ENCODE measurements around the gene MRPS34.

MRPS34 gene

DNA sequence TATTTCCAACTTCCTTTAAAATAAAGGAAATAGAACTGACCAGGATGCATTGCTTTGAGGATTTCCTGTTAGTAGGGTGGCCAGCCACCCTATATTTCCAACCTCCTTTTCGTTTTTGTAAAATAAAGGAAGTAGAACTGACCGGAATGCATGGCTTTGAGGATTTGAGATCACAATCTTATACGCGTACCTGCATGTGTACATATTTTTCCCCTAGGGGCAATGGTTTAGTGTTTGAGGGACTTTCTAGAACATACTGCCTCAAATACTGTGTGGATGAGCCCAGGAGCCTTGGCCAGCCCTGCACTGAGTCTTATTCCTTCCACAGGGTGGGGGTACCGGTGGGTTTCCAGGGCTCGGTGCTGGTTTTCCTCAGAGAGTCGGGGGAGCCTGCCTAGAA, 41.3 kb downstream of the MRPS34 start:
- H3K79me2 ChIP-seq = peaks cover 51% of the 10 kb centered on the region
- no peak overlapping the region for H3K9ac ChIP-seq
- H3K4me3 ChIP-seq (ENCODE audit: low read depth, low read length) = no peak overlapping the region
- no peaks in the 10 kb centered on the region for H3K4me1 ChIP-seq
- H3K4me2 ChIP-seq (ENCODE audit: low read length) = no peak overlapping the region
- no peaks in the 10 kb centered on the region for H3K36me3 ChIP-seq (ENCODE audit: control insufficient read depth, insufficient read depth, low read length)
- no peak overlapping the region for H2AFZ ChIP-seq
- H3K27ac ChIP-seq = no peak overlapping the region
- TF ChIP-seq, protein P1, sequence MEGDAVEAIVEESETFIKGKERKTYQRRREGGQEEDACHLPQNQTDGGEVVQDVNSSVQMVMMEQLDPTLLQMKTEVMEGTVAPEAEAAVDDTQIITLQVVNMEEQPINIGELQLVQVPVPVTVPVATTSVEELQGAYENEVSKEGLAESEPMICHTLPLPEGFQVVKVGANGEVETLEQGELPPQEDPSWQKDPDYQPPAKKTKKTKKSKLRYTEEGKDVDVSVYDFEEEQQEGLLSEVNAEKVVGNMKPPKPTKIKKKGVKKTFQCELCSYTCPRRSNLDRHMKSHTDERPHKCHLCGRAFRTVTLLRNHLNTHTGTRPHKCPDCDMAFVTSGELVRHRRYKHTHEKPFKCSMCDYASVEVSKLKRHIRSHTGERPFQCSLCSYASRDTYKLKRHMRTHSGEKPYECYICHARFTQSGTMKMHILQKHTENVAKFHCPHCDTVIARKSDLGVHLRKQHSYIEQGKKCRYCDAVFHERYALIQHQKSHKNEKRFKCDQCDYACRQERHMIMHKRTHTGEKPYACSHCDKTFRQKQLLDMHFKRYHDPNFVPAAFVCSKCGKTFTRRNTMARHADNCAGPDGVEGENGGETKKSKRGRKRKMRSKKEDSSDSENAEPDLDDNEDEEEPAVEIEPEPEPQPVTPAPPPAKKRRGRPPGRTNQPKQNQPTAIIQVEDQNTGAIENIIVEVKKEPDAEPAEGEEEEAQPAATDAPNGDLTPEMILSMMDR (IDR thresholded peaks at IDR 0.05) = no peak
- H3K27me3 ChIP-seq (ENCODE audit: control insufficient read depth, insufficient read depth, low read length) = no peaks in the 10 kb centered on the region
- no peaks in the 10 kb centered on the region for H3K9me3 ChIP-seq (ENCODE audit: control insufficient read depth, low read length)

GRCh38 chr16:1731073-1731472, 41.9 kb downstream of the MRPS34 start:
- no peak overlapping the region for H3K9ac ChIP-seq

GRCh38 chr16:1729445-1729844, 43.5 kb downstream of the MRPS34 start:
- Histone ChIP-seq H3K36me3 (ENCODE audit: control insufficient read depth, insufficient read depth, low read length) (no peaks in the 10 kb centered on the region), H3K4me1 (no peaks in the 10 kb centered on the region), H3K27ac (no peak overlapping the region), H3K4me2 (ENCODE audit: low read length) (no peak overlapping the region), H2AFZ (no peak overlapping the region), H3K9me3 (ENCODE audit: control insufficient read depth, low read length) (no peaks in the 10 kb centered on the region), H3K9ac (no peak overlapping the region), H3K4me3 (ENCODE audit: low read depth, low read length) (no peak overlapping the region), H3K27me3 (ENCODE audit: control insufficient read depth, insufficient read depth, low read length) (no peaks in the 10 kb centered on the region), H3K79me2 (peaks cover 54% of the 10 kb centered on the region)
- TF ChIP-seq, protein P1 (IDR thresholded peaks at IDR 0.05) = no peak

More at GRCh38 chr16:1731073-1731472, 41.9 kb downstream of the MRPS34 start:
- Histone ChIP-seq H3K79me2 (peaks cover 55% of the 10 kb centered on the region), H3K27me3 (ENCODE audit: control insufficient read depth, insufficient read depth, low read length) (no peaks in the 10 kb centered on the region), H3K4me3 (ENCODE audit: low read depth, low read length) (no peak overlapping the region), H3K36me3 (ENCODE audit: control insufficient read depth, insufficient read depth, low read length) (no peaks in the 10 kb centered on the region), H3K4me1 (no peaks in the 10 kb centered on the region), H3K4me2 (ENCODE audit: low read length) (no peak overlapping the region), H3K9me3 (ENCODE audit: control insufficient read depth, low read length) (no peaks in the 10 kb centered on the region), H3K27ac (no peak overlapping the region), H2AFZ (no peak overlapping the region)
- TF ChIP-seq, protein P1 (IDR thresholded peaks at IDR 0.05) = no peak

GRCh38 chr16:1729026-1729425, 43.9 kb downstream of the MRPS34 start:
- Histone ChIP-seq H2AFZ (no peak overlapping the region), H3K4me3 (ENCODE audit: low read depth, low read length) (no peak overlapping the region), H3K27me3 (ENCODE audit: control insufficient read depth, insufficient read depth, low read length) (no peaks in the 10 kb centered on the region), H3K79me2 (peaks cover 54% of the 10 kb centered on the region), H3K4me2 (ENCODE audit: low read length) (no peak overlapping the region), H3K9me3 (ENCODE audit: control insufficient read depth, low read length) (no peaks in the 10 kb centered on the region), H3K4me1 (no peaks in the 10 kb centered on the region), H3K9ac (no peak overlapping the region), H3K36me3 (ENCODE audit: control insufficient read depth, insufficient read depth, low read length) (no peaks in the 10 kb centered on the region), H3K27ac (no peak overlapping the region)
- TF ChIP-seq, protein P1 (IDR thresholded peaks at IDR 0.05) = no peak
